HG02588 (cell line): ENCODE data around the gene CCDC34.

Source experiments
- ATAC-seq: cut with Tn5 transposase; IDR thresholded peaks from one replicate; pipeline ENCODE4 v1.9.1; 2021; ENCODE audit warnings: mild to moderate bottlenecking, moderate library complexity; ENCODE audit not compliant: unreplicated experiment

The CCDC34 gene

GRCh38 chr11:27291954-27292636, 70.9 kb downstream of the CCDC34 start:
- ATAC-seq = no peak

- ATAC-seq = no peak
Measured at GRCh38 chr11:27291302-27291889, 71.6 kb downstream of the CCDC34 start.

- ATAC-seq = no peak
Measured at GRCh38 chr11:27290261-27291050, 72.6 kb downstream of the CCDC34 start.
